Adipose tissue (tissue), 3 donors: ENCODE measurements around the gene DCXR. TPM values are rescaled to one million over a fixed set of nuclear protein-coding genes. Genes with fewer than 3 reads are reported as not detected.

Source experiments
- H3K27ac ChIP-seq: one replicate; pipeline ENCODE4 v1.5.1; 2013; ENCODE audit warnings: low read depth, low read length
- WGBS, 3 donors: extraction: QIAGEN DNeasy Blood & Tissue Kit; methylation state at CpG; one replicate each; pipeline ENCODE4 v1.1.7; 2013; 5-methylcytosine and 5-hydroxymethylcytosine counted together
- polyA plus RNA-seq, 3 donors: library from polyadenylated mRNA; stranded (reverse); fragments of 200-250 nt; gene quantifications; one replicate each; pipeline ENCODE4 v1.2.3, GENCODE V29; 2013
- donor health status: healthy with polysubstance abuse.
- donor health status: Bipolar disorder and iron deficiency.
- donor health status: healthy.

DCXR gene
- polyA plus RNA-seq, 3 donors, result 136 to 361 (median 220) TPM

GRCh38 chr17:82030470-82031302 is 6.8 kb downstream of the DCXR start:
- WGBS, 3 donors, result 0 to 1% (median 1%) methylated on average over 57 to 94 of the region's 94 CpGs
- H3K27ac ChIP-seq, result no peak overlapping the region

DNA sequence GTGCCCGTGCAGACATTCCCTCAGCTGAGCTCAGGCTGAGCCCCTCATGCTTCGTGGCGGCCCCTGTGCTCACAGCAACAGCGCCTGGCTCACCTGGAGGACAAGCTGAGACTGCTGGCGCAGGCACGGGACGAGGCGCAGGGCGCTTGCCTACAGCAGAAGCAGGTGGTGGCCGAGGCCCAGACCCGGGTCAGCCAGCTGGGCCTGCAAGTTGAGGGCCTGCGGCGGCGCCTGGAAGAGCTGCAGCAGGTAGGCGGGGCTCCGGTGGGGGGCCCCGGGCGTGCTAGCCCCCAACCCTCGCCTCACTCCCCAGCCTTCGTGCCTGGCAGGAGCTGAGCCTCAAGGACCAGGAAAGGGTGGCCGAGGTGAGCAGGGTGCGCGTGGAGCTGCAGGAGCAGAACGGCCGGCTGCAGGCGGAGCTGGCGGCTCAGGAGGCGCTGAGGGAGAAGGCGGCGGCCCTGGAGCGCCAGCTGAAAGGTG is 7.5 kb downstream of the DCXR start:
- WGBS, 3 donors, result 66 to 73% (median 69%) methylated on average over 25 to 31 of the region's 31 CpGs
- no peak overlapping the region for H3K27ac ChIP-seq

GRCh38 chr17:82029391-82029790 is 8.1 kb downstream of the DCXR start:
- 87 to 94% (median 92%) methylated on average over 16 of the region's 16 CpGs for WGBS, 3 donors
- H3K27ac ChIP-seq, result no peak overlapping the region

DNA sequence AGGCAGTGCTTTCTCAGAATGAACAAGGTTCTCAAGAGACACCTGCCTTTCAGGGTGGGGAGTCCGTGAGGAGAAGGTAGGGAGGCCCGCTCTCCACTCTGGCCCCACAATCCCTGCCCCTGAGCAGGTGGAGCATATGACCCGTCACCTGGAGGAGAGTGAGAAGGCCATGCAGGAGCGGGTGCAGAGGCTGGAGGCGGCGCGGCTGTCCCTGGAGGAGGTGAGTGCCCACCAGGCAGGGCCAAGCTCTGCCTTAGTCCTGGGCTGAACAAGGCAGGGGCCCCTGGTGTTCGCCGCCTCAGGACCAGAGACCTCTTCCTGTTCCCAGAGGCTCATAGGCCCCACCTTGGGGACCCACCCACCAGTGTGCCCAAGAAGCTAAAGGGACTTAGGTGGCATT is 8.5 kb downstream of the DCXR start:
- 94 to 98% (median 97%) methylated on average over 9 of the region's 9 CpGs for WGBS, 3 donors
- H3K27ac ChIP-seq, result no peak overlapping the region

GRCh38 chr17:82028246-82028645 is 9.3 kb downstream of the DCXR start:
- WGBS, 3 donors, result 96 to 98% (median 96%) methylated on average over 13 of the region's 13 CpGs
- H3K27ac ChIP-seq, result no peak overlapping the region

GRCh38 chr17:82025401-82026107 is 11.9 kb downstream of the DCXR start:
- WGBS, 3 donors, result 94 to 96% (median 95%) methylated on average over 21 to 25 of the region's 25 CpGs
- H3K27ac ChIP-seq, result no peak overlapping the region

- WGBS, 3 donors, result 93 to 96% (median 95%) methylated on average over 17 of the region's 17 CpGs
- H3K27ac ChIP-seq, result no peak overlapping the region
Measured at GRCh38 chr17:82024859-82025258, 12.6 kb downstream of the DCXR start.

DNA sequence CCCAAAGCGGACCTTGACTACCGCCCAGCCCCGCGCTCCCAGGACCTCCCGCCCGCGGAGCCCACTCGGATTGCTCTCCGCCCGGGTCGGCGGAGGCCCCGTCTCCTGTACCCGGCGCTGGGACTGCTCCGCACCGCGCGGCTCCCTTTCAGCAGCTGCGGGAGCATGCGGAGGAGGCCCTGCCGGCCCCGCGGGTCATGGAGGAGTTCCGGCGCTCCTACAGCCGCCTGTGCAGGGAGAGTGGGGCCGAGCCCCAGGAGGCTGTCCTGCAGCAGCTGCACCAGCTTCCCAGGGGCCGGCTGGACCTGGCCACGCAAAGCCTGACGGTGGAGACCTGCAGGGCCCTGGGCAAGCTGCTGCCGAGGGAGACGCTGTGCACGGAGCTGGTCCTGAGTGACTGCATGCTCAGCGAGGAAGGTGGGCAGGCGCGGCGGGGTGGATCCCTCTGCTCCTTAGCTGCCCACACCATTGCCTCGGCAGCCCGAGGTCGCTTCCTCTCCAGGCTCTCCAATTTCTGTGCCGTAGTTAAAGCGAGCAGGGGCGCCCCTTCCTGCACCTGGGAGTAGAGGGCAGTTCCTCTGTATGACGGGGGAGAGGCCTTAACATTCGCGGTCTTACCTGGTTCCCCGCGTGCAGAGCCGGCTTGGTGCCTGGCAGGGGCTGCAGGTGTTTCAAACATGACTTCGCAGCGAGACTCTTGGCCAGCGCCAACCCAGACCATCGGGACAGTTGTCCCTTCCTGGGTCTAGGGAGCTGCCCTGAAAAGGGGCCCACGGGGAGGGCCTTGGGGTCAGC is 13.9 kb downstream of the DCXR start:
- WGBS, 3 donors, result 3 to 7% (median 4%) methylated on average over 41 to 55 of the region's 55 CpGs
- H3K27ac ChIP-seq, result no peak overlapping the region

- H3K27ac ChIP-seq, result no peak within 1 kb of the TSS
- WGBS, 3 donors, result 0 to 1% (median 0%) methylated on average over 27 to 42 of the region's 42 CpGs
Measured at GRCh38 chr17:82022981-82023446, 14.5 kb downstream of the DCXR start, which contains the start of gene LRRC45. Gene LRRC45, plus strand, starts transcription at chr17:82023305. Its CDS starts 339 bp downstream, at chr17:82023644.

- H3K27ac ChIP-seq, result no peak within 1 kb of the TSS
- 0 to 1% (median 1%) methylated on average over 62 to 64 of the region's 64 CpGs for WGBS, 3 donors
Measured at GRCh38 chr17:82022310-82022980, 15.1 kb downstream of the DCXR start, which contains the start of gene CENPX. Gene CENPX, minus strand, starts transcription at chr17:82022878. Its CDS starts 17 bp downstream, at chr17:82022861.

GRCh38 chr17:82021900-82022309 is 15.6 kb downstream of the DCXR start:
- 5 to 10% (median 7%) methylated on average over 10 of the region's 10 CpGs for WGBS, 3 donors
- no peak overlapping the region for H3K27ac ChIP-seq

- H3K27ac ChIP-seq, result no peak overlapping the region
- WGBS, 3 donors, result 29 to 44% (median 38%) methylated on average over 25 of the region's 25 CpGs
Measured at GRCh38 chr17:82021107-82021899, 16.2 kb downstream of the DCXR start.

DNA sequence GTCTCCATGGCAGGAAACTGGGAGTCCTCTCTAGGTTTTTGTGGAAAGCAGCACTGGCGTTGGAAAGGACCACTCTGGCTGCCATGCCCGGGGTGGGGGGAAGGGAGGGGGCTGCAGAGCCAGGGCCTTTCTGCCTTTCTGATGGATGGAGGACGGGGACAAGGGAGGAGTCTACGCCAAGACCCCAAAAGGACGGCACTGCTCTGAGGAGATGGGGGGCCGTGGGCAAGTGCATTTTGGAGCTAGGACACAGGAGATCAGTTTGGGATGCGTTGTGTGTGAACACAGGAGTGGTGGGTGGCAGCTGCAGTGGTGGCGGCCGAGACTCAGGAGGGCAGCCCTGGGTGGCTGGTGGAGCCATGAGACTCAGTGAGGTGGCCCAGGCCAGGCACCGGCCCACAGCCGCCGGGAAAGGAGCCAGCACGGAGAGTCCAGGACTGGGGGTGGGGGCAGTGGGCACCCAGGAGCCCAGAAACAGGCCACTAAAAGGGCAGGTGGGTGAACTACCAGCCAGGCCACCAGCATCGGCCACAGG is 16.9 kb downstream of the DCXR start:
- 72 to 85% (median 75%) methylated on average over 14 of the region's 14 CpGs for WGBS, 3 donors
- no peak overlapping the region for H3K27ac ChIP-seq

DNA sequence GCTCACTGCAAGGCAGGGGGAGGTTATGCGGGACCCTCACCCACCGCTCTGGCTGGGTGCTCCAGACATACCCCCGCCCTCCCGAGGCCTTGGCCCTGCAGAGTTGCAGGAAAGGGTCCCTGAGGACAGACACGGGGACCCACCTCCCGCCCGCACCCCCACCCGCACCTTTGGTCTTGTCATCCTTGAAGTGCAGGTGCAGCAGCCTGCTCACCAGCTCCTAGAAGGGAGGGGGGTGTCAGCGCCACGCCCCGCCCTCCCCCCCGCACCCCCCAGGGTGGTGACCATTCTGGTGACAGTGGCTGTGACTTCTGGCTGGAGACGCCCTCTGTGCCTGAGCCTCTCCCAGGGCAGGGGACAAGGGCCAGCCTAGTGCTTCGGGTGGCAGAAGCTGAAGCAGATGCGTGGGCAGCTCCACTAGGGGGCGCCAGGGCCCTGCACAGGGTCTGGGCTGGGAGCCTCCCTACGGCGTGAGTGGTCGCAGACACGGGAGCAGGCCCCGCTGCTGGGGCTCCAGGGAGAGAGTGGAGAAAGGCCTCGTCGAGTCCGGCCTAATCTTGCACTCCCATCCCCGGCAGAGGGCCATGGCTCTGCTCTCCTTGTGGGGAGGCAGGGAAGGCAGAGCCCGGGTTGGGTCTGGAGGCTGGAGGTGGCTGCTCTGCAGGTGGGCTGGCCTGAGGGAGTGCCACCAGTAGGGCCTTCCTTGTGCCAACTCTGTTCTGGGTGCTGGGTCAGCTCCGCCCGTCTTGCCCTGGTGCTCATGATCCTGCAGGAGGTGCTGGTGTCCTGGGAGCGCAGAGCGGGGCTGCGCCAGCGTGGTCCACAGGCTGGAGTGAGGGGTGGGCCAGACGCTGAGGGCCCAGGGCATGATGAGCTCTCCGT is 17.6 kb downstream of the DCXR start:
- H3K27ac ChIP-seq, result no peak overlapping the region
- 68 to 69% (median 69%) methylated on average over 33 to 34 of the region's 34 CpGs for WGBS, 3 donors

GRCh38 chr17:82018989-82019689 is 18.4 kb downstream of the DCXR start:
- no peak overlapping the region for H3K27ac ChIP-seq
- 83 to 87% (median 85%) methylated on average over 33 of the region's 33 CpGs for WGBS, 3 donors
